ENCODE measurements around the gene AHNAK2.
"Not testable (repeated sequence)": the region's sequence is repeated elsewhere in the genome, so short reads cannot be mapped to it uniquely, and the experiment has no call there.

AHNAK2 gene

DNA sequence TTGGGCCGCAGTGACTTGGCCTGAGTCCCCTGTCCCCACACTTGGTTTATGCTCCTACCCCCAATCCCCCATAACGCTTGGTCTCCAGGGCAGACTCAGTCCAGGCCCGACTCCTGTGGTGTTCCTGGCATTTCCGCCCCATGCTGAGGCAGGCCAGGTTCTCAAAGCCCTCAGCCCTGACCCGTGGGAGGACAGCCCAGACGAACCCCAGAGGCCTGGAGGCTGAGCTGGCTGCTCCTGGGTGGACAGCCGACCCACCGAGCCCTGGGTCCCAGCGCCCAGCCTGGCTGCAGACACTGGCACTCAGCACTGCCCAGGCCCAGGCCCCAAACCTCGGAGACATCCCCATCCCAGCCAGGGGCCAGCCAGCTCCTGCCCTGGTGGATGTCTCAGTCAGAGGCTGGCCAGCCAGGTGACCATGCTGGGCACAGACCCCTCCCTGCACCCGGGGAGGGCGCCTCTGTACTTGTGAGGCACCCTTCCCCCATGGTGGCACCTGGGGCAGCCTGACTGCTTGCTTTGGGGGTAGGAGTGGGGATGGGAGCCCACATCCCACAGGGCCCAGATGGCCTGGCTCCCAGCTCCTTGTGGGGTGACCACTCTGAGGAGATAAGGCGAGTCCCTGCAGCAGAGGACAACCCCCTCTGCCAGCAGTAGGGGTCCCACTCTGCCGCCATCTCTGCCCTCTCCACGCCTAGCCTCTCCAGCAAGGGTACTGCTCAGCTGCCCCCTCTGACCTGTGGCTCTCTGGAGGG, 52.1 kb downstream of the AHNAK2 start:
- H3K4me3 ChIP-seq (ENCODE audit: low read depth, low read length): no peak overlapping the region
- DNase-seq (ENCODE audit: low read depth): no peak
- TF ChIP-seq, protein P1, sequence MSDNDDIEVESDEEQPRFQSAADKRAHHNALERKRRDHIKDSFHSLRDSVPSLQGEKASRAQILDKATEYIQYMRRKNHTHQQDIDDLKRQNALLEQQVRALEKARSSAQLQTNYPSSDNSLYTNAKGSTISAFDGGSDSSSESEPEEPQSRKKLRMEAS (IDR thresholded peaks at IDR 0.05; ENCODE audit: low read depth, low read length): no peak
- no peak for TF ChIP-seq MYC (IDR thresholded peaks at IDR 0.05; ENCODE audit: low read depth, low read length)
- no peak for TF ChIP-seq POLR2A (IDR thresholded peaks at IDR 0.05; ENCODE audit: extremely low read depth, insufficient read length)

DNA sequence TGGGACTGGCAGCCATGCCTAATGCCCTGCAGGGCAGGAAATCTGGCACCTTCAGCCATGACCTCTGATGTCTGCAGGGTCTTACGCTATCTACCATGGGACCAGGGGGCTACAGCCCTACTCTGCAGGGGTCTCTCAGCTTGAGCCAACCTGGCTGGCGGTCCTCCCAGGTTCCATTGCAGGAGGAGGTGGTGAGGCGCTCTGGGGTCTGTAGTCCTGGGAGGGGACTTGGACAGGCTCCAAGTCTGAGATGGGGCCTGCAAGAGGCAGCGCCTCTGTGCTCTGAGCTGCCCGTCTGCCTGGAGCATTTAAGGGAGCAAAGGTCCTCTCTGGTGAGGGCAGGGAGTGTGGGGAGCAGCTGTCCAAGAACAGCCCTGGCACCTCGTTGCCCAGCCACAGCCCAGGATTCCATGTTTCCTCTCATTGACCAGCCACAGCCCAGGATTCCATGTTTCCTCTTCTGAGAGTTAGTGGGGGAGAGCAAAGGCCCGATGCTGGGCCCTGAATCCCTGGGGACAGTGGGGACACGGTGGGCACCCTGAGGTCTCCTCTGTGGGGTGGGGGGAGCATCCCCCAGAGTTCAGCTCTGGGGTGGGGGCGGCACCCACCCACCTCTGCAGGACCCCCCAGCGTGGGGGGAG, 52.8 kb downstream of the AHNAK2 start:
- TF ChIP-seq POLR2A (IDR thresholded peaks at IDR 0.05; ENCODE audit: extremely low read depth, insufficient read length) (no peak), MYC (IDR thresholded peaks at IDR 0.05; ENCODE audit: low read depth, low read length) (no peak)
- TF ChIP-seq, protein P1 (IDR thresholded peaks at IDR 0.05; ENCODE audit: low read depth, low read length): no peak
- TF ChIP-seq, protein P2, sequence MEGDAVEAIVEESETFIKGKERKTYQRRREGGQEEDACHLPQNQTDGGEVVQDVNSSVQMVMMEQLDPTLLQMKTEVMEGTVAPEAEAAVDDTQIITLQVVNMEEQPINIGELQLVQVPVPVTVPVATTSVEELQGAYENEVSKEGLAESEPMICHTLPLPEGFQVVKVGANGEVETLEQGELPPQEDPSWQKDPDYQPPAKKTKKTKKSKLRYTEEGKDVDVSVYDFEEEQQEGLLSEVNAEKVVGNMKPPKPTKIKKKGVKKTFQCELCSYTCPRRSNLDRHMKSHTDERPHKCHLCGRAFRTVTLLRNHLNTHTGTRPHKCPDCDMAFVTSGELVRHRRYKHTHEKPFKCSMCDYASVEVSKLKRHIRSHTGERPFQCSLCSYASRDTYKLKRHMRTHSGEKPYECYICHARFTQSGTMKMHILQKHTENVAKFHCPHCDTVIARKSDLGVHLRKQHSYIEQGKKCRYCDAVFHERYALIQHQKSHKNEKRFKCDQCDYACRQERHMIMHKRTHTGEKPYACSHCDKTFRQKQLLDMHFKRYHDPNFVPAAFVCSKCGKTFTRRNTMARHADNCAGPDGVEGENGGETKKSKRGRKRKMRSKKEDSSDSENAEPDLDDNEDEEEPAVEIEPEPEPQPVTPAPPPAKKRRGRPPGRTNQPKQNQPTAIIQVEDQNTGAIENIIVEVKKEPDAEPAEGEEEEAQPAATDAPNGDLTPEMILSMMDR (IDR thresholded peaks at IDR 0.05; ENCODE audit: low read depth, low read length): no peak
- H3K4me3 ChIP-seq (ENCODE audit: low read depth, low read length): no peak overlapping the region
- DNase-seq (ENCODE audit: low read depth): no peak

DNA sequence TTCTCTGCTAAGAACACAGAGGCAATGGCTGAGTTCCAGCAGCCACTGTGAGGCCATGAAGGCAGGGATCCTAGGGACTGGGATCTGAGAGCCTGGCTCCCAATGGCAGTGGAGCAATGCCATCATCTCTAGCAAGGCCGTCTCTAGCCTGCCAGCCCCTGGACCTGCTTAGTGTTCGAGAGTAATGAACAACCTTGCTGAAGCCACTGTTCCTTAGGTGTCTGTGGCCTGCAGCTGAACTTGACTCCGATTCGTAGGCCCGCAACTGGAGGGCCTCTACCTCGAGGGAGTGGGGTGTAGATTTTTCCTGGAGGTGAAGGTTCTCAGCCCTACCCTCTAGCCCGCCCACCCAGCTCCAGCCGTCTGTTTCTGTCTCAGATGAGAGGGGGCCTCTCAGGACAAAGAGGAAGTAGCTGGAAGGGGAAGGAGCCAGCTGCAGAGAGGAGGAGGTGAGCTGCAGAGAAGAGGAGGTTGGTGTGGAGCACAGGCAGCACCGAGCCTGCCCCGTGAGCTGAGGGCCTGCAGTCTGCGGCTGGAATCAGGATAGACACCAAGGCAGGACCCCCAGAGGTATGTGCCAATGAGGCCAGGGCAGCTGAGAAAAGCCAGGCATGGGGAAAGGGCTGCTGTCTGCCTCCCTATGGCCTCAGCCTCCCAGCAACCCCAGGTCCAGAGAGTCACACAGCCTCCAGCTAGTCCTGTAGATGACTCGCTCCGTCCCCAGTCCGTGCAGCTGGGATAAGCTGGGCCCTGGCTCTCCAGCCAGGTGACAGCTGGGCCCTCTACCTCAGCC, 53.6 kb downstream of the AHNAK2 start, which contains the start of gene PLD4:
TSS of gene PLD4 (plus strand) at position 459 of the 793 bp plus-strand sequence. CDS start 2,262 bp downstream, outside the sequence.
- no peak within 1 kb of the TSS for H3K4me3 ChIP-seq (ENCODE audit: low read depth, low read length)
- peak; percentile 81 for DNase-seq (ENCODE audit: low read depth)
- TF ChIP-seq, protein P1 (IDR thresholded peaks at IDR 0.05; ENCODE audit: low read depth, low read length): no peak
- TF ChIP-seq POLR2A (IDR thresholded peaks at IDR 0.05; ENCODE audit: extremely low read depth, insufficient read length) (no peak), MYC (IDR thresholded peaks at IDR 0.05; ENCODE audit: low read depth, low read length) (no peak)
- TF ChIP-seq, protein P2 (IDR thresholded peaks at IDR 0.05; ENCODE audit: low read depth, low read length): no peak

DNA sequence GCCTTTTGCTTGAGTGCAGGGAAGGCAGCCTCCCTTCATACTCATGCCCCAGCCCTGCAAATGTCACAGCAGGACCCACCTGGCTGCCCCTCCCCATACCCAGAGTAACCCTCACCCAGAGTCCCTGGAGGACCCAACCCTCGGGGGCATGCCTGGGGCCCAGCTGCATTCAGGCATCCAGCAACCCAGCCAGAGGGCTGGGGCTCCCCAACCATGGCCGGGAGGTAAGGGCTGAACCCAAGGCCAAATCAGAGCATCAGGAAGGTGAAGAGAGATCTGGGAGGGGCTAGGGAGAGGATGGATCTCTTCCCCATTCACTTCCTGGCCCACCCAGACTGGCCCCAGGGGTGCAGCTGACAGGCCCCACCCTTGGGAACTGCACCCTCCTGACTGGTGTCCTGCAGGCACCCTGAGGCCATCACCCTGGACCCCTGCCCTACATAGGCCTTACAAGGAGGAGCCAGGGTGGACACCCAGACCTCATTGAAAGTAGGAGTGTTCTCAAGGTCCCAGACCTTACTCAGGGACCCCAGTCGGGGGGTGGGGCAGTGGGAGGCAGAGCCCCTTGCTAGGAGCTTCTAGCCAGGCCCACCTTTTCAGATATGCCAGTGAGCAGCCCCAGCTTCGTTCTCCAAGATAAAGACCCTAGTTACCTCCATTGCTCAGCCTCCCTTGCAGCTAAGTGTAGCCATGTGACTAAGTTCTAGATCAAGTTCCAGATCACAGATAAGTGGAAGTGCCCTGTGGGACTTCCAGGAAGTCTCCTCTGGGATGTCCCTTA, 54.3 kb downstream of the AHNAK2 start:
- TF ChIP-seq POLR2A (IDR thresholded peaks at IDR 0.05; ENCODE audit: extremely low read depth, insufficient read length): no peak
- no peak for TF ChIP-seq MYC (IDR thresholded peaks at IDR 0.05; ENCODE audit: low read depth, low read length)
- TF ChIP-seq, protein P2 (IDR thresholded peaks at IDR 0.05; ENCODE audit: low read depth, low read length): no peak
- no peak overlapping the region for H3K4me3 ChIP-seq (ENCODE audit: low read depth, low read length)
- no peak for DNase-seq (ENCODE audit: low read depth)

DNA sequence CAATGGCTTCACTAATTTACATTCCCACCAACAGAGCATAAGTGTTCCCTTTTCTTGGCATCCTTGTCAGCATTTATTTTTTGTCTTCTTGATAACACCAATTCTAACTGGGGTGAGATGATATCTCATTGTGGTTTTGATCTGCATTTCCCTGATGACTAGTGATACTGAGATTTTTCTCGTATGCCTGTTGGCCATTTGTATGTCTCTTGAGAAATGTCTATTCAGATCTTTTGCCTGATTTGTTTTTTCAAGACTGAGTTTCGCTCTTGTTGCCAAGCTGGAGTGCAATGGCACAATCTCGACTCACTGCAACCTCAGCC, 58.2 kb downstream of the AHNAK2 start:
- DNase-seq (ENCODE audit: low read depth): no peak
- TF ChIP-seq, protein P1 (IDR thresholded peaks at IDR 0.05; ENCODE audit: low read depth, low read length): no peak
- no peak for TF ChIP-seq MYC (IDR thresholded peaks at IDR 0.05; ENCODE audit: low read depth, low read length)
- no peak for TF ChIP-seq POLR2A (IDR thresholded peaks at IDR 0.05; ENCODE audit: extremely low read depth, insufficient read length)
- TF ChIP-seq, protein P2 (IDR thresholded peaks at IDR 0.05; ENCODE audit: low read depth, low read length): no peak
- no peak overlapping the region for H3K4me3 ChIP-seq (ENCODE audit: low read depth, low read length)

DNA sequence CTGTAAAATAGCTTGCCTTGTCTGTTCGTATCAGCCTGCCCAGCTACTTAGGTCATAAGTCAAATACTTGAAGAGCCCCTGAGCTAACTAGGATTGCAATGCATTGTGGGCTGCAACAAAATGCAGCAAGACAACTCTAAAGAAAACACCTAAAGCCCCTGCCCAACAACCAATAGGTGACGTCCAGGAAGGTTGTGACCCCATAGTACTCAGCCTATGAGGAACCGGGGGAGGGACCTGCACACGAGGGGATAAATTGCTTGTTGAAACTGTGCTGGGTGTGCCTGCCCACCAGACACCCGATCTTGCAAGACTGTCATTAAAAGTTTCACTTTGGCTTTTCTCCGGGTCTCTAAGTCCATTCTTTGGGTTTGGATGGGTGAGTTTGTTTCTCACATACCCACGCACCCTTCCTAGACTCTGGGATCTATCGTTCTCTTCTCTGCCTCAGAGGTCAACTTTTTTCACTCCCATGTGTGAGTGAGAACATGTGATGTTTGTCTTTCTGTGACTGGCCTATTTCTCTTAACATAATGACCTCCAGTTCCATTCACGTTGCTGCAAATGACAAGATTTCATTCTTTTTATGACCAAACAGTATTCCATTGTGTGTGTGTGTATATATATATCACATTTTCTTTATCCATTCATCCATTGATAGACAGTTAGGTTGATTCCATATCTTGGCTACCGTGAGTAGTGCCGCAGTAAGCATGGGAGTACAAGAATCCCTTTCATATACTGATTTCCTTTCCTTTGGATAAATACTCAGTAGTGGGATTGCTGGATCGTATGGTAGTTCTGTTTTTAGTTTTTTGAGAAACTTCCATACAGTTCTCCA, 58.8 kb downstream of the AHNAK2 start:
- H3K4me3 ChIP-seq (ENCODE audit: low read depth, low read length): not testable (repeated sequence)

More for the DNA sequence above, 58.8 kb downstream of the AHNAK2 start:
- DNase-seq (ENCODE audit: low read depth): not testable (repeated sequence)

Measured in NB4 (cell line).